ENCODE results near the gene KLHL24. TPM values are rescaled to one million over a fixed set of nuclear protein-coding genes. Genes with fewer than 3 reads are reported as not detected.
A peak's percentile ranks its signal among the peaks of the same experiment; 100 is the strongest.
"Not testable (repeated sequence)": the region's sequence is repeated elsewhere in the genome, so short reads cannot be mapped to it uniquely, and the experiment has no call there.

The KLHL24 gene
- total and polyA plus RNA-seq, 11 donors = 16.5 to 275 (median 199) TPM

DNA sequence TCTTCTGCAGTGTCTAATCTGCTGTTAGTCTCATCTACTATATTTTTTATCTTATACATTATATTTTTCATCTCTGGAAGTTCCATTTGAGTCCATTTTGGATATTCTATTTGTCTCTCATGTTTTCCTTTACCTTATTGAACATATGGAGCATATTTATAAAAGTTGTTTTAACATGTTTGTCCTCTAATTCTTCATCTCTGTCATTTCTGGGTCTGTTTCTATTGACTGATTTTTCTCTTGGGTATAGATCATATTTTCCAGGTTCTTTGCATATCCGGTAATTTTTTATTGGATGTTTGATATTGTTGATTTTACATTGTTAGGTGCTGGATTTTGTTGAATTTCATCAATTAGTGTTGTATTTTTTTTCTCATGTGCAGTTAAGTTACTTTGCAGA is 37.5 kb upstream of the KLHL24 start:
- H3K27me3 ChIP-seq = no peaks in the 10 kb centered on the region
- H3K4me1 ChIP-seq = no peaks in the 10 kb centered on the region
- TF ChIP-seq, protein P1, sequence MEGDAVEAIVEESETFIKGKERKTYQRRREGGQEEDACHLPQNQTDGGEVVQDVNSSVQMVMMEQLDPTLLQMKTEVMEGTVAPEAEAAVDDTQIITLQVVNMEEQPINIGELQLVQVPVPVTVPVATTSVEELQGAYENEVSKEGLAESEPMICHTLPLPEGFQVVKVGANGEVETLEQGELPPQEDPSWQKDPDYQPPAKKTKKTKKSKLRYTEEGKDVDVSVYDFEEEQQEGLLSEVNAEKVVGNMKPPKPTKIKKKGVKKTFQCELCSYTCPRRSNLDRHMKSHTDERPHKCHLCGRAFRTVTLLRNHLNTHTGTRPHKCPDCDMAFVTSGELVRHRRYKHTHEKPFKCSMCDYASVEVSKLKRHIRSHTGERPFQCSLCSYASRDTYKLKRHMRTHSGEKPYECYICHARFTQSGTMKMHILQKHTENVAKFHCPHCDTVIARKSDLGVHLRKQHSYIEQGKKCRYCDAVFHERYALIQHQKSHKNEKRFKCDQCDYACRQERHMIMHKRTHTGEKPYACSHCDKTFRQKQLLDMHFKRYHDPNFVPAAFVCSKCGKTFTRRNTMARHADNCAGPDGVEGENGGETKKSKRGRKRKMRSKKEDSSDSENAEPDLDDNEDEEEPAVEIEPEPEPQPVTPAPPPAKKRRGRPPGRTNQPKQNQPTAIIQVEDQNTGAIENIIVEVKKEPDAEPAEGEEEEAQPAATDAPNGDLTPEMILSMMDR (IDR thresholded peaks at IDR 0.05) = no peak
- TF ChIP-seq POLR2A (IDR thresholded peaks at IDR 0.05) = no peak
- H3K9me3 ChIP-seq = peaks cover 0 to 33% (median 18%) of the 10 kb centered on the region in 12 donors
- intact Hi-C loops (cut with DNase I) = no loop called here
- no peak overlapping the region for H3K4me3 ChIP-seq
- ATAC-seq (no peak), DNase-seq (no peak)
- no peaks in the 10 kb centered on the region for H3K36me3 ChIP-seq
- H3K27ac ChIP-seq = no peak overlapping the region
- WGBS, 4 donors = 38 to 87% (median 49%) methylated on average over 1 of the region's 1 CpG

DNA sequence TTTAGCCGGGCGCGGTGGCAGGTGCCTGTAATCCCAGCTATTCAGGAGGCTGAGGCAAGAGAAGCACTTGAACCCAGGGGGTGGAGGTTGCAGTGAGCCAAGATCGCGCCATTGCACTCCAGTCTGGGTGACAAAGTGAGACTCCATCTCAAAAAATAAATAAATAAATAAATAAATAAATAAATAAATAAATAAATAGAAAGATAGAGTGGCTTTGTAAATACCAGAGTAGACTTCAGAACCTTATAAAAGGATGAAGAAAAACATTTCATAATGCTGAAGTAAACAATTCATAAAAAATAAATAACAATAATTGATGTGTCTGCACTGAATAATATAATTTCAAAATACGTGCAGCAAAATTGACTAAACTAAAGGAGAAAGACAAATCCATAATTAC is 24.1 kb upstream of the KLHL24 start:
- intact Hi-C loops (cut with DNase I) = loop anchor here in 2 of 10 donors (10.0 kb wide), 1 partner anchor 107 kb away; no protein-coding TSS in a partner anchor
- WGBS, 4 donors = 96 to 98% (median 98%) methylated on average over 6 of the region's 6 CpGs
- H3K9me3 ChIP-seq, H3K27me3 ChIP-seq, H3K27ac ChIP-seq, H3K4me1 ChIP-seq, H3K36me3 ChIP-seq, H3K4me3 ChIP-seq, ATAC-seq, DNase-seq: not testable (repeated sequence)

DNA sequence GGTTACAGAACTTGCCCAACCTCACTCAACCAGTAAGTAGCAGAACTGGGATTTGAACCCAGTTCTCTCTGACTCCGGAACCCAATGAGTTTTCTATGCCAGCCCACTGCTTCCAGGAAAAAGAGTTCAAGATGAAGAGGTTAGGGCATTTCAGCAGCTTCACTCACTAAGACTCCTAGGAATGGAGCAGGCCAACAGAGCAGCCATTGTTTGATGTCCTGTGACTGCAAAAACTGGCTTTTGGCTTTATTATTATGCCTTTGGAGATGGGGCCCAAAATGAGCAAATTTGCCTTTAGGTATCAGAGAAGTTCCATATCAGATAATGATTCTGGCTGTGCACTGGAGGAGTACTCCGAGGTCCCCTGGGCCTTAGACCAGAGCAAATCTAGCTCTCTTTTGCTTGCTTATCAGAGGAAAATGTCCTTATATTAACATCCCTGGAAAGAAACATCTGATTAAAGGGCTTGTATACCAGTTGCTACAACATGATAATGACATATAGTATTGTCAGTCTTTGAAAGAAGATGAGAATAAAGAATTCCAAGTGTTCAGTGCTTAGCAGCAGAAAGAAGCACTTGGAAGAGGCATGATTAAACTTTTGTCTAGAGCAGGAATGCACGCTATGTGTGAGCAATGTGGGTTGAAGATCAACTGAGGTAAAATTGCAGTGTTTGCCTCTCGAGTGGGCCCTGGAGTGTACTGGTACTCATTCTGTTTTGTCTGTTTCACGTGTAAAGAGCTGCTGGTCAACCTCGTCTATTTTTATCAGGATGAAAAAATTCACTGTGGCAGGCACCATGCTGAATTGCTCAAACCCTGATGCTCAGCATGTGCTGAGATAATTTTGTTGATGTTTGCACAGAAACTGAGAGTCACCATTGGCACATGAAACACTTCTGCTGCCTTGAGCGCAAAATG is 21.8 kb upstream of the KLHL24 start:
- DNase-seq = no peak
- 52 to 66% (median 61%) methylated on average over 7 of the region's 7 CpGs for WGBS, 4 donors
- Histone ChIP-seq H3K36me3 (no peaks in the 10 kb centered on the region), H3K27ac (peak overlapping the region in 4 of 12 donors; percentile 6 to 34 (median 25)), H3K27me3 (no peaks in the 10 kb centered on the region), H3K4me3 (no peak overlapping the region), H3K4me1 (peaks cover 0 to 9% (median 0%) of the 10 kb centered on the region in 12 donors), H3K9me3 (no peaks in the 10 kb centered on the region)
- intact Hi-C loops (cut with DNase I) = loop anchor here in 2 of 10 donors (10.0 kb wide), 1 partner anchor 109 kb away; no protein-coding TSS in a partner anchor
- no peak for TF ChIP-seq POLR2A (IDR thresholded peaks at IDR 0.05)
- TF ChIP-seq, protein P1 (IDR thresholded peaks at IDR 0.05) = no peak
- peak in 1 of 4 donors; percentile 65 for ATAC-seq

DNA sequence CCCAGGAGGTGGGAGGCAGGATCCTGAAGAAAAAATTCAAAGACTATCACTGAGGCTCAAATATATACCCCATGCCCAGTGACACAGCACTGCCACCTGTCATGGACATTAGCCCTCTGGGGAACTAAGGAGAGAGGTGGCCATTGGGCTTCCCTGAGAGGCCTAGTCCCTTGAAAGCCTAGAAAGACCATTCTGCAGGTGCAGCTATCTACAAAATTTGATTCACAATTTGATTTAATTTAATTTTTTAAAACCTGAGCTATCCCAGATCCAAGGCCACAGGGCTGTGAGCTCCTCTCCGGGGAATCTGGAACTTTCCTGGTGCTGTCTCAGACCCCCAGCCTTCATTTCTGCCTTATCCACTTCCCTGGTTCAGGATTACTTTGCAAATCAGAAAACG is 16.9 kb upstream of the KLHL24 start:
- ATAC-seq (no peak), DNase-seq (no peak)
- H3K36me3 ChIP-seq = no peaks in the 10 kb centered on the region
- no peaks in the 10 kb centered on the region for H3K27me3 ChIP-seq
- WGBS, 4 donors = 94 to 100% (median 99%) methylated on average over 2 of the region's 2 CpGs
- H3K9me3 ChIP-seq = no peaks in the 10 kb centered on the region
- H3K4me3 ChIP-seq = no peak overlapping the region
- TF ChIP-seq, protein P1 (IDR thresholded peaks at IDR 0.05) = no peak
- TF ChIP-seq POLR2A (IDR thresholded peaks at IDR 0.05) = no peak
- H3K27ac ChIP-seq = no peak overlapping the region
- intact Hi-C loops (cut with DNase I) = loop anchor here in 2 of 10 donors (10.0 kb wide), 1 partner anchor 114 kb away; no protein-coding TSS in a partner anchor
- H3K4me1 ChIP-seq = peaks cover 0 to 14% (median 0%) of the 10 kb centered on the region in 12 donors
